ENCODE results near the gene TMEM51.

The TMEM51 gene

DNA sequence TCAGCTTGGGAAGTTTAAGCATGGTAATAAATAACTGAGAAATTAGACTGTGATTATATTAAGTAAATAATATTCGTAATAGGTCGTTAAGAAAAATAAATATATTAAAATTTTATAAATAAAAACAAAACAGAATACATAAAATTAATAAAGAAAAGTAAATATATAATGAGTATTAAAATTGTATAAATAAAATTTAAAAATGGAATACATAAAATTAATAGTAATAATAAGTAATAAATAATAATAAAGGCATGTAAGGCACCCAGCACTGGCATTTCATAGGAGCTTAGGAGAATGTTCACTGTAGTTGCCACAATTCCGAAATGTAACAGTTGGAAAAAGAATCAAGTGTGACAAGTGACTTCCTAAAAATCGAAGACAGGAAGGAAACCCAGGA lies 47.7 kb downstream of the TMEM51 start:
- DNase-seq = no peak

DNA sequence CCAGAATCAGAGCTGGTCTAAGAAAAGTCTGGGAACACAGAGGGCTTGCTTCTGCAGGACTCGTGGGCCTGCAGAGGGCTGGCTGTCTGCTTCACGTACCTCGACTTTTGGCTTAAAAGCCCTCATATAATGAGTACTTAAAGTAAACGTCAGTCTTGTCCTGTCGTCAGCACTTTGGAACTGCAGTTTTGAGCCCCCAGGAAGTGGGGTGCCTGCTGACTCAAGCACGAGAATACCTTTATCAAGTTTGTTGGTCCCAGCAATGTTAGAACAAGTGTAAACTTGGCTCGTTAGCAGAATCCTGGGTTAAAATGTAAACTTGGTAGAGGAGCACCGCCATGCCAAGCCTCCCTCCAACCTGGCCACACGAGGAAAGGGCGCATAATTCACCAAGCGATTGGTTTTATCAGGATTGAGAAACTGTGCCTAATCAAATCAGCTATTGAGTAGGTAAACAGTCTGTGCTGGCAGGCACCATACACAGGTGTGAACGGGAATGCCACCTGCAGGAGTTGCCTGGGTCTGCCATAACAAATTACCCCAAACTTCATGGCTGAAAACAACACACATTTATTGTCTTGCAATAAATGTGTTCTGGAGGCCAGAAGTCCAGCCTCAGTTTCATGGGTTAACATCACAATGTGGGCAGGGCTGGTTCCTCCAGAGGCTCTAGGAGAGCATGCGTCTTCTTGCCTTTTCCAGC lies 48.5 kb downstream of the TMEM51 start:
- DNase-seq = no peak

DNA sequence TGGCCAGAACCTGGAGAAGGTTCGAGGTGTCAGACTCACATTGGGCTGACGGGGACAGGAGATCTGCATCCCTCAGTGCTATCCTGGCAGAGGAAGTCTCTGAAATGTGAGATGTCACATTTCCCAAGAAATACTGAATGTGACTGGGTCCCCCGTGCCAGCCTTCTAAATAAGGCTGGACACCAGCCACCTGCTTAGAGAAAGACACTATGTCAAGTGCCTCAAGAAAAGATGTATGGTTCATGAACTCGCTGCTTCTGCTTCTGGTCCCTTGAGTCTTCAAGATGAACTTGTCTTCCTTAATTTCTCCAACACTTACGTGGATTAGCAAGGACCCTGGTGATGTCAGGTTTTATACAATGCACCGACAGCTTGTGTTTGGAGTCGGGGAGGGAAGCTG lies 51.4 kb downstream of the TMEM51 start:
- DNase-seq = no peak

DNA sequence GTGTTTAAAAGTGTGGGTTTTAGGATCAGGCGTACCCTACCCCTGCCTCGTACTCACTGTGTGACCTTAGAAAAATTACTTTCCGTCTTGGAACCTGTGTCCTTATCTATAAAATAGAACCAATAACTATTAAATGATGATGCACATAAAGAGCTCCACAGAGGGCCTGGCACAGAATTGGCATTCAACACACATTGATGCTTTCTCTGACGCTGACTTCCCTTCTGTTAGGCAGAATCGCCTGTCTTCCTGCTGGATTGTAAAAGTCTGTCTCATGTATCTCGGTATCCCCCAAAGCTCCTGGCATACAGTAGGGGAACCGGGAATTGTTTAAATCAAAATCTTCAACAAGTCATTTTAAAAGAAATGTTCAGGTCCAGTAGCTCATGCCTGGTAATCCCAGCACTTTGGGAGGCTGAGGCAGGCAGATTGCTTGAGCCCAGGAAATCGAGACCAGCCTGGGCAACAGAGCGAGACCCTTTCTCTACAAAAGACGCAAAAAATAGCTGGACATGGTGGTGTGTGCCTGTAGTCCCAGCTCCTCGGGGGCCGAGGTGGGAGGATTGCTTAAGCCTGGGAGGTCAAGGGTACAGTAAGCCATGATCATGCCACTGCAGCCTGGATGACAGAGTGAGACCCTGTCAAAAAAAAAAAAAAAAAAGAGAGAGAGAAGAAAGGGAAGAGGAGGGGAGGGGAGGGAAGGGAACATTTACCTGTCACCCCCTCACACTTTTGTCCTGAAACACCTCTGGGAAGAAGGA lies 52.2 kb downstream of the TMEM51 start:
- no peak for DNase-seq

DNA sequence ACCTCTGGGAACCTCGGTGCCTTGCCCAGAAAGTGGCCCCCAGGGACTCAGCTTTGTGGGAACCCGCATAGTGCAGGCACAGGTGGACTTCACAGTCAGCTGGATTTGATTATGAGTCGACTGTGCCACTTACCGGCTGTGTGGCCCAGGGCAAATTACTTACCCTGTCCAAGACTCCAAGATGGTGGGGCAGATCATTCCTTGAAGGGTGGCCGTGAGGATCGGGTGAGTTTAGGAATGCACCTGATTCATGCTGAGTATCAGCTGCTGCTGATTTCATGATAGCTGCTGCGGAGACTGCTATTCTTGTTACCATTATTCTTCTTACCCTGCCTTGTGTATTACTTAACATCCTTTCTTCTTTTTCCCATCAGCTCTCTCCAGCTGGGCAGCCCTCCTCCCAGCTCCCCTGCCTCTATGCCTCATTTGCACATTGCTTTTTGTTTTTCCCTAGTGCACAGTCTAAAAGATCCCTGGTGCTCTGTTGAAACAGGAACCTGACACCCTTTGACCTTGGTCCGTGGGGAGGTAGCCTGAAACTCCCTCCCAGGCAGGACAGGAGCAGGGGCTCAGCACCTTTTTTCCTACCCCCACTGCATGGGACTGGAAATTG lies 53.0 kb downstream of the TMEM51 start:
- no peak for DNase-seq

DNA sequence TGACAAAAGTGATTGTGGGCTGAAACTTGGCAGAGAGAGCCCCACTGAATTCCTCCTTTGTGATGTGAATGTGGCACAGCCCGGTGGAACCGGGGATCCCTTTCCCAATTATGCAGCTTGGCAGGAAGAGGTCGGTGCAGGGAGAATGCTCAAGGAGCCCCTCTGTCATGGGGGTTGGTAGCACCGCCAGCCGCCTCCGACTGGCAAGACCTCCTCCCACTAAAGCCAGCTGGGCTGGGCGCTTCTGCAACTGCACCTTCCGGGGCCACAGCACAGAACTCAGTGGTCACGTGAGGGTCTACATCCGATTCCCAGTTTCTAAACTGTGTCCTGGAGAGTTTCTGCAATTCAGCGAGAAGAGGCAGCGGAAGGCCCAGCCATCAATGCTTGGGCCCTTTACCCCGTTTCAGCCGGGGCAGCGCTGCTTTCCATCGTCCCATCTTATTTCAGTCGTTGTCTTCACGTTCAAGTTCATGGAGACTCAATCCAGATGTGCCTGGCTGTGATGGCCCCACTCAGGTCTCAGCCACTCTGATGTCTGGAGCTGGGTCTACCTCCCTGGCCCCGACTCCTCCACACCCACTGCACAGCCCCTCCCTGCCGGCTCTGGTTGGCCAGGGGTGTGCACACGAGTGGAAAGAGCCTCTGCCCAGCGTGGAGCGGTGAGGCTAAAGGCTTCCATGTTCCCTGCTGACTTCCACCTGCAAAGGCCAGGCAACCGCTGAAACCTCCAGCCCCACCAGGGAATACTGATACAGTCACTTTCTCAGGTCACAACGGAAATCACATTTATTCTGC lies 53.7 kb downstream of the TMEM51 start:
- DNase-seq = no peak

DNA sequence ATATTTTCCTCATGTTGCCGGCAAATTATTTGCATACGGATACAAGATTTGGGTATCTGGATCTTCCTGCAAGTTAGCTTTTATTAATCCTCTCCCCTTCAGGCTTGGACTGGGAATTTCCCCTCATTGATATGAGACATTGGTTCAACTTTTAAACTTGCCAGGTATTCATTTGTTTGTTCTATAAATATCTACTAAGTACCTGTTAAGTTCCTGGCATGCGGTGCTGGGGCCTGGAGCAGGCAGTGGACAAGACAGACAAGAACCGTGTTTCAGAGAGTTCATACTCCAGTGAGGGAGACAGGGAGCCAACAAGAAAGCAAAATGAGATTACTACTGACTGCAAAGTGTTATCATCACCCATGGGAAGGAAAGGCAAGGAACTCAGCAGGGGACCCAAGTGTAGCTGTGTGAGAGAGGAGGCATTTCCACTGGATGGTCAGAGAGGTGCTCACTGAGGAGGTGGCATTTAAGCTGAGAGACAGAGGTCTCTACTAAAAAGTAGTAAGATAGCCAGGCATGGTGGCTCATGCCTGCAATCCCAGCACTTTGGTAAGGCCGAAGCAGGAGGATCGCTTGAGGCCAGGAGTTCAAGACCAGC lies 54.4 kb downstream of the TMEM51 start:
- DNase-seq = no peak

DNA sequence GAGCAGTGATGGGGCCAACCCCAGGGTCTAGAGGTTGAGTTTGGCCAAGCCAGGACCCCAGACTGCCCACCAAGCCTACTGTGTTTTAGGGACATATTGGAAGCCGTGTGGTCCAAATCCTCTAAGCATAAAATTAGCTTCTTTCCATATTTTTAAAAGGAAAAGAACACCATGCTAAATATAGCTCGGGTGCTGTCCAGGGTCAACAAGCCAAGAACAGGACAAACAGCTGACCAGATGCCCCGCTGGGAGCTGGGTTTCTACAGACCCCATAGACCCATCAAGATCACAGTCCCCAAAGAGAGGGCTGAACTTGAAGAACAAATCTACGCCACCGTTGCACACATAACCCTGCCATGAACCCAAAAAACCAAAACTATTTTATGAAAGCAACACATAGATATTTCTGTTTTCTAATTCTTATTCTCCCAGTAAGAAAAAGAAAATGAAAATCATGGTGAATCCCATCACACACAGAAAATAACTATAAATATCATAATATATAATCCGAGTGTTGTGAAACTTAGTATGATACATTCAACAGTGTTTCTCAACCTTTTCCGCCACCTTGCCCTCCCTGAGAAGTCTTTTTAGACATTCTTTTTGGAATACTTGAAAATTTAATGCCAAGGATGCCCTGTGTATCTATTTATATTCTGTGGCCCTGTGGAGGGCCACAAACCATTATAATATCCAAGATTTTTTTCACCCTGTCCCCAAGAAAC lies 57.3 kb downstream of the TMEM51 start:
- no peak for DNase-seq

DNA sequence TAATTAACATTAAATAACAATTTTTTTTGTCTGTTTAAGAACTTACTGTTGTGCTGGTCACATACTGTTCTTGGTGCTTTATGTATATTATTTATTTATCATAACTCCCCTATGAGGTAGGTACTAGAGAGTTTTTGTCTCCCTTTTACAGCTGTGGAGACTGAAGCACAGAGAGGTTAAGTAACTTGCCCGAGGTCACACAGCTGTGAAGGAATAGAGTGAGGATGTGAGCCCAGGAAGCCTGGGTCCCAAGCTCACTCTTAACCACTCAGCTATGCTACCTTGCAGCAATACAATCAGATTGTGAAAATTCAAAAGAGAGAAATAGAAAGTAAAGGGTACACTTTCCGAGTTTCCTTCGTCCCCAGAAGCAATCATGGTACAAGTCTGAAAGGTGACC lies 57.9 kb downstream of the TMEM51 start:
- DNase-seq = no peak

DNA sequence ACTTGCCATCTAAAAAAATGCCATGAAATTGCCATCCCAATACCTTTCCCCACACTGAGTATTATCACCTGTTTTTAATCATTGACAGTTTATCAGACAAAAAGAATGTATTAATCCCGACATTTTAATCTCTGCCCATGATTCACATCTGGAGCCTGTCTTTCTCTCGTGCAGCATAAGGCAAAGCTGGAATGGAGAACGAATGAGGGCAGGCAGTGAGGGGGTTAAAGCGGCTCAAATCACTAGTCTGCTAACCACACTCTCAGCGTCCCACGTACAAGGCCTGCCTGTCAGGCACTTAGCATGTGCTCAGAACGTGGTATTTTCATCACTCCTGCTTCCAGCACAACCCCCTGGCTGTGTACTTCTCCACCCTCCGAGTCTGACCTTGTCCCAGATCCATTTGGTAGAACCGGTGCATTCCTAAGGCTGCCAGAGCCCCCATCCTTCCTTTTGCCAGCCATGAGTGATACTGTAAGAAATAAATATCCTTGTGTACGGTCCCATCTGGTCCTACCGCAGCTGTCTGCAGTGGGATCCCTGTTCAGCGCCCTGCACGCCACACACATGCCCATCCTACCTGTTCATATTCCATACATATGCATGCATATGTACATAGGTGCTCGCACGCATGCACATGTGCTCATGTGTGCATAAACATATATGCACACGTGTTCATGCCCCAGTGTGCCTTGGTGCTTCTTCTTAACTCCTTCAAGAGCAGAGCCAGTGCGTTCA lies 58.8 kb downstream of the TMEM51 start:
- no peak for DNase-seq

DNA sequence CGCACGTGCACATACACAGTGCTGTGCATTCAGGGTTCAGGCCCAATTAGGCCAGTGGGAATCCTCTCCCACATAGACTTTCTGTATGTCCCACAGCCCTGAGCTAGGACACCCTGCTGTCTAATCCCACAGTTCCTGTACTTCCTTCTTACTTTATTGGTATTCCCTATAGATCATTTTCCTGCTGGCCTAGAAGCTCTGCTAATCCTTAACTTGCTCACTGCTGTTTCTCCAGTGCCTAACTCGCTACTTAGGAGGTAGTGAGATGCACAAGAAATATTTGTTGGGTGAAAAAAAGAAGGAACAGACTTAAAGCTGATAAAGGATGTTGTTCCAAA lies 59.4 kb downstream of the TMEM51 start:
- no peak for DNase-seq

DNA sequence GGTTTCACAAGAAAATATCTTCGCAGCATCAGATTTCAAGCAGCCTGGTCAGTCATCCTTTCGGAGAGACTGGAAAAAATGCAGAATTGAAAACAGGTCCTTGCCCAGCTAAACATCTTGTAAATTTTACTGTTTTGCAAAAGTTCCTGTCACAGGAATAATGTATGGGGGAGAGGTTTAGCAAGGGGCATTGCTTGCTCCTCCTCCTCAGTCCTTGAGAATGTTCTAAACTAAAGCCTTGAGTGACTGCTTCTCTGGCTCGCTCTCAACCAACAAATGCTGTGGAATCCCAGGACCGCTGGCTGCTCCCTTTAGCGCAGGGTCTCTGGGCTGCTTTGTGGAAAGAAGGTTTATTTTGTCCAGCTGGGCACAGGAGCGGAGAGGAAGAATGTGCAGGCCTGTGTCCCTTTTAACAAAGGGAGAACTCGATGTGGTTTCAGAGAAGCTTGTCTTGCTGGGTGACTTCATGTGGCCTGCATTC lies 59.8 kb downstream of the TMEM51 start:
- DNase-seq = no peak

DNA sequence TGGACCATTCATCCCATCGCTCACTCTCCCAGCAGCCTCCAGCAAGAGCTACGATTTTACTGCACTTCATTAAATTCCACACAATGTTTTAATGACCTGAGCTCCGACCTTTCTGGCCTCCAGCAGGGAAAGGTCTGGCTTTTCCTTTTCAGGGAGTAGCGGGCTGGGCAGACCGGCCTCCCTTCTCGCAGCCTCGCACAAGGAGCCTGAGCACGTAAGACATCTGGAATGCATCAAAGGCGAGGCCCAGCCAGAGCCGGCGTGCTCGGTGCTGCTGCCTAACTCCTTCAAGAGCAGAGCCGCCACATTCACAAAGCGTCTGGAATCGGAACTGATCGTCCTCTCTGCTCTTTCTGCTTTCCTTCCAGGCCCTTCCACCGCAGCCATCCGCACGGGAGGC lies 61.0 kb downstream of the TMEM51 start:
- DNase-seq = no peak

DNA sequence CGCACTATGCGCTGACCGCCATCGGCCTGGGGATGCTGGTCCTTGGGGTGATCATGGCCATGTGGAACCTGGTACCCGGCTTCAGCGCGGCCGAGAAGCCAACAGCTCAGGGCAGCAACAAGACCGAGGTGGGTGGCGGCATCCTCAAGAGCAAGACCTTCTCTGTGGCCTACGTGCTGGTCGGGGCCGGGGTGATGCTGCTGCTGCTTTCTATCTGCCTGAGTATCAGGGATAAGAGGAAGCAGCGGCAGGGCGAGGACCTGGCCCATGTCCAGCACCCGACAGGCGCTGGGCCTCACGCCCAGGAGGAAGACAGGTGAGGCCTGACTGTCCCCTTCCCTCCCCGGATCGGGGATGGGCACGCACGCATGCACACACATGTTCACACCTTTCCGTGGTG lies 61.6 kb downstream of the TMEM51 start:
- no peak for DNase-seq

DNA sequence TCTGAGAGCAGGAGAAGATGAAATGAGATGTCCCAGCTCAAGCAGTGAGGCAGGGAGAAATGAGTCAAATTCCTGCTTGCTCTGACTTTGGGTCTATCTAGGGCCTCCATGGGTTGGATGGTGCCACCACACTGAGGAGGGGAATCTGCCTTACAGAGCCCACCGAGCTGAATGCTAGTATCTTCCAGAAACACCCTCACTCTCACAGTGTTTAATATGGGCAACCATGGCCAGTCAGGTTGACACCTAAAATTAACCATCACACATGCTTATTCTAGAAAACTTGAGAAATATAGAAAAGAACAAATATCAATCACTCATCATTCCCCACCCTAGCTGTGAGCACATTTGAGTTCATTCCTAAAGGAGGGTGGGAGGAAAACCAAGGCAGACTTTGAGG lies 64.1 kb downstream of the TMEM51 start:
- DNase-seq = no peak

DNA sequence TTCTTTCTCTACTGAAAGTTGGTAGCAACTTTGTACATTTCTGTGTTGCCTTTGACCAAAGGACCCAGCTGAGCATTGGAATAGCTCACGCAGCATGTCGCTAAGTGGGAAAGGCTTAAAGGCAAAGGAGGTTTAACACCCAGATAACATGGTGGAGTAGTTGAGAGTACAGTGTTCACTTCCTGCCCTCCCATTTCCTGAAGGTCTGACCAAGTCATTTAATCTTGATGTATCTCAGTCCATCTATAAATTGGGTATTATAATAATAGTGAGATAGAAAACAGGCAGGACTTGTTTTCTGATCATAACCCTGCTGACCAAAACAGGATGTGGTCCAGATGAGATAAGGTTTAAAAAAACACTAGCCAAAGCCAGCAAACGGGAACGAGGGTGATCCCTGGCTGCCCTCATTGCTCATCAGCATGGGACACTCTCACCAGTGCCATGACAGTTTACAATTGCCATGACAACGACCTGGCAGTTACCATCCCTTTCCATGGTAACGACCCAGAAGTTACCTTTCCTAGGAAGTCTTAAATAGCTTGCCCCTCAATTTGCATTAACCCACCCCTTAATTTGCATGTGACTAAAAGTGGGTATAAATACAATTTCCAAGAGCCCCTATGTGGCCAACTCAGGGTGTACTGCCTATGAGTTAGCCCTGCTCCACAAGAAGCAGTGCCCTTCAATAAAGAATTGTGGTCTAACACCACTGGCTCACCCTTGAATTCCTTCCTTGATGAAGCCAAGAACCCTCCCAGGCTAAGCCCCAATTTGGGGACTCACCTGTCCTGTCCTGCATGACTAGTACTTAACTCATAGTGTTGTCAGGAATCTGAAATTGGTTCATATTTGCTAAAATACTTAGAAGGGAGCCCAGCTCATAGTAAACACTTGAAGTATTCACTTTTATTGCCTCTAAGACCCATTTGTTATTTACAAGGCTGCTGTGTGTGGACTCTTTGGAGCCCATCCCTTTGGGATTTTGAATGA lies 65.0 kb downstream of the TMEM51 start:
- DNase-seq = no peak

DNA sequence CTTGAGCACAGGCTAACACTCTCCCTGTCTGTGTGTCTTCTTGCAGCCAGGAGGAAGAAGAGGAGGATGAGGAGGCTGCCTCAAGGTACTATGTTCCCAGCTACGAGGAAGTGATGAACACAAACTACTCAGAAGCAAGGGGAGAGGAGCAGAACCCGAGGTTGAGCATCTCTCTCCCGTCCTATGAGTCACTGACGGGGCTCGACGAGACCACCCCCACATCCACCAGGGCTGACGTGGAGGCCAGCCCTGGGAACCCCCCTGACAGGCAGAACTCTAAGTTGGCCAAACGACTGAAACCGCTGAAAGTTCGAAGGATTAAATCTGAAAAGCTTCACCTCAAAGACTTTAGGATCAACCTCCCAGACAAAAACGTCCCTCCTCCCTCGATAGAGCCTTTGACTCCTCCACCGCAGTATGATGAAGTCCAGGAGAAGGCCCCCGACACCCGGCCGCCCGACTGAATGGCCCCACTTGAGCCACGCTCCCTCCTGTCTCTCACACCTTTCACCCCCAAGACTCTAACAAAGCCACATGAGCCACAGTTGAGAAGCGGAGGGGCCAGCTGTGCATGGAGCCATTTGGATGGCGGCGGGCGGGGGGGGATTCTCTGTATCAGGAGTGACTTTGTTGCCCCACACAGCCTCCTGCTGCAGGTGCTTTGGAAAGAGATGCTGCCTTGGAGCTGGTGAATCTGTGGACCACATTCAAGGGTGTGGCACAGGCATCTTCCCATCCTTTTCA lies 65.9 kb downstream of the TMEM51 start:
- DNase-seq = no peak

DNA sequence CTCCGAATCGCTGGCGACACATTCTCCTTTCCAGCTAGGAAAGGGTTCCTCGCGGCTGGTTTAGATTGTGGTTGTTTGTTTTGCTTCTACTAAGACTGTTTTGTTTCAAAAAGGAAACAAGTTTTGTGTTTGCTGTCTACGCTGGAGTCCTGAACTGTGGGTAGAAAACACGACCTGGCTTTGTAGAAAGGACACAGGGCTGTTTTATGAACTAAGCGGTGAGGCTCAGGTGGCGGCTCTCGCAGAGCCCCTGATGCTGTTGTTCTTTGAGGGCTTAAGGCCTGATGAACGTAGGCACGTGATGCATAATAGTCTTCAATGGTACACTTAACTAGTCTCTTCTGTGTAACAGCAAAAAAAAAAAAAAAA lies 66.5 kb downstream of the TMEM51 start:
- DNase-seq = no peak

DNA sequence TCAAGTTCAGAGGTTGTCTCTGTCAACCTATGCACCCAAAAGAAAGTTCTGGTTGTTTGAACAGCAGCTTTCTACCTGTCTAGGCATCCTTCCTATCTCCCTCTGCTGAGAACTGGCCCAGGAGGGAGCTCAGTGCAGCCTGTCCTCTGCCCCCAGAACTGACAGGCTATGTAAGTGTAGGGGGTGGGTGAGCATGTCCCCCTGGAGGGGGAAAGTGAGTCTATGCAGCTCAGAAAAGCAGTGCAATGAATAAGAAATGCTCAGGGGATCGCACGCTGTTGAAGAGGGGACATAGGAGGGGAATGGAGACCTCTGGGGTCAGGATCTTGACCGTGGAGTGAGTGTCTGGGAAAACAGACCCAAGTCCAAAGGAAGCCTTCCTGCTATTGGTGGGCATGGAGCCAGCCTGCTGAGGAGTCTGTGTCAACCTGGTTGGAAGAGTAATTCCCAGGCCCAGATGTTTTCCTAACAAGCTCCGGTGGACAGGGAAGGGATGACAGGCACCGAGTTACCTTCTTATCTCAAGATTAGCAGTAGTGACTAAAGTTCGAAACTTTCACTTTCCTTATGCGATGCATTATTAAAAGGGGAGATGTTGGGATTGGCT lies 67.4 kb downstream of the TMEM51 start:
- DNase-seq = no peak
